GM12872 (cell line): ENCODE results near the gene ASTN2.

Experiments
- TF ChIP-seq, protein P1 (sequence below): IDR thresholded peaks from 3 replicates; pipeline ENCODE4 v1.5.1; 2011; ENCODE audit warnings: low read depth, mild to moderate bottlenecking, low read length, moderate library complexity; ENCODE audit not compliant: insufficient read depth

Gene ASTN2

DNA sequence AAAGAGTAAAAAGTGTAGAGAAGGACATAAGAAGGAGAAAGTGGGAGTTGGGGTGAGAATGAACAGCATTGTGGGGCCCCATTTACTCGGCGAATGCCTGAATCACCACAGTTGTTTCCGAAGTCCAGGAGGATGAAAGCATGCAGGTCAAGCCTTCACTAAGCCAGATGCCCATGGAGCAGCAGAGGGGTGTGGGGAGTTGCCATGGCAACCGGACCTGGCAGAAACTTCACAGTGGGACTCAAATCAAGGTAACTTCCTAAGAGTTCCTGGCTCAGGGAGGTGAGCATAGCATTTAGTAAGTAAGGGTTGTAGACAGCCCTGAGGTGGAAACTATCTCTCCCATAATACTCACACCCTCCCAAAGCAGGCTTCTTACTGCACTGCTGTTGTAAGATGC is 370.6 kb downstream of the ASTN2 start:
- TF ChIP-seq, protein P1, sequence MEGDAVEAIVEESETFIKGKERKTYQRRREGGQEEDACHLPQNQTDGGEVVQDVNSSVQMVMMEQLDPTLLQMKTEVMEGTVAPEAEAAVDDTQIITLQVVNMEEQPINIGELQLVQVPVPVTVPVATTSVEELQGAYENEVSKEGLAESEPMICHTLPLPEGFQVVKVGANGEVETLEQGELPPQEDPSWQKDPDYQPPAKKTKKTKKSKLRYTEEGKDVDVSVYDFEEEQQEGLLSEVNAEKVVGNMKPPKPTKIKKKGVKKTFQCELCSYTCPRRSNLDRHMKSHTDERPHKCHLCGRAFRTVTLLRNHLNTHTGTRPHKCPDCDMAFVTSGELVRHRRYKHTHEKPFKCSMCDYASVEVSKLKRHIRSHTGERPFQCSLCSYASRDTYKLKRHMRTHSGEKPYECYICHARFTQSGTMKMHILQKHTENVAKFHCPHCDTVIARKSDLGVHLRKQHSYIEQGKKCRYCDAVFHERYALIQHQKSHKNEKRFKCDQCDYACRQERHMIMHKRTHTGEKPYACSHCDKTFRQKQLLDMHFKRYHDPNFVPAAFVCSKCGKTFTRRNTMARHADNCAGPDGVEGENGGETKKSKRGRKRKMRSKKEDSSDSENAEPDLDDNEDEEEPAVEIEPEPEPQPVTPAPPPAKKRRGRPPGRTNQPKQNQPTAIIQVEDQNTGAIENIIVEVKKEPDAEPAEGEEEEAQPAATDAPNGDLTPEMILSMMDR = no peak

GRCh38 chr9:117043159-117043558 is 371.7 kb downstream of the ASTN2 start:
- TF ChIP-seq, protein P1 = no peak

- TF ChIP-seq, protein P1 = no peak
Observed at GRCh38 chr9:117035546-117035945, 379.3 kb downstream of the ASTN2 start.

GRCh38 chr9:117034866-117035265 is 380.0 kb downstream of the ASTN2 start:
- TF ChIP-seq, protein P1 = no peak

GRCh38 chr9:117030254-117030768 is 384.5 kb downstream of the ASTN2 start:
- TF ChIP-seq, protein P1 = no peak

DNA sequence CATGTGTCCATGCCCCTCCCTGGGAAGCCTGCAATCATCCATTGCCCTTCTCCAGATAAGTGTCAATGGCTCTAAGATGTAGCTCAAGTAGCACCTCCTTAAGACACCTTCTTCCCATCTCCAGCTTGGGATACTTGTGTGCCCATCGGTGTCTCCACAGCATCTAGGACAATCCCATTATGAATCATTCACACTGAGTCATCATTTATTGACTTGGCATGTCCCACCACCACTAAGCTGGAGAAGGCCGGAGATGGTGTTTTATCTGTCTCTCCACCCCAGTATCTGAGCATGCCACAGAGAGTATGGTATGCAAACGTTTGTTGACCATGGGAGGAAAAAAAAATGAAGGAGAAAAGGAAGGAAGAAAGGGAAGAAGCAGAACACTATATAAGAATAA is 385.5 kb downstream of the ASTN2 start:
- TF ChIP-seq, protein P1 = no peak

DNA sequence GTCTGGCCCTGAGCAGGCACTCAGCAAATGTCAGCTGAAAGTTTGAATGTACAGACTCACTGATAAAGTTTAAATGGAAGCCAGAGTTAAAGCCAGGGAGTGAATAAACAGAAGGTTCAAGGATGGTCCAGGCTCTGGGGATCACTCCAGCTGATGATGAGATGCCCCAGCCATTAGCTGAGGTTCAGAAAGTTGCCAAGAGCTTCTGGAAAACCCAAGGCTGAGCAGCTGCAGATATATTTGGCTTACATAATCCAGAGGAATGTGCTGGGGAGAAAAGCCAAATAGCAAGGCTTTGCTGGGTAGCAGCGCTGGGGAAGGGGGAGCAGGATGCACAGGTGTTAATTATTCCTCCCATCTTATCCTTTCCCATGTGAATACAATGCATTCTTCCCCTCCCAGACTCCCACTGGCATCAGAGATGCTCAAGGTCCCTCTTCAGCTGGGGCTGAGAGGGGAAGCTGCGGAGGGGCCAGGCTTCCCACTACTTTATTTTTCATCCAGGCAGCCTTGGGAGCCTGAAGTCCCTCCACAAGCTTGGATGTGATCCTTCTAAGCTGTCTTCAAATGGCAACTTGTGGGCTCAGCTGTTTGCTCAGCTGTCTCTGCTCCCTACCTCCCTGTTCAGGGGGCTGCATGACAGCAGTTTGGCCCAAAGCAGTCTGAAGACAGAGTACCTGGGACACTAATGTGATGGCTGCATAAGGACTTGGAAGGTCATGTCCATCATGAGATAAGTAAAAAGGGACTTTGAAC is 386.6 kb downstream of the ASTN2 start:
- TF ChIP-seq, protein P1 = no peak
